ENCODE results near the gene ZHX3.
"Not testable (repeated sequence)": the region's sequence is repeated elsewhere in the genome, so short reads cannot be mapped to it uniquely, and the experiment has no call there.

Gene ZHX3

GRCh38 chr20:41330343-41330720 is 12.8 kb upstream of the ZHX3 start:
- DNase-seq, result no peak

- DNase-seq, result peak; percentile 25
These were observed 12.2 kb upstream of the ZHX3 start for GRCh38 chr20:41329435-41330342.

- DNase-seq, result no peak
These were observed 9.6 kb upstream of the ZHX3 start for GRCh38 chr20:41327178-41327577.

GRCh38 chr20:41320976-41321375 is 3.4 kb upstream of the ZHX3 start:
- no peak for DNase-seq

GRCh38 chr20:41320441-41320840 is 2.9 kb upstream of the ZHX3 start:
- DNase-seq, result no peak

GRCh38 chr20:41318271-41318649 is 729 bp upstream of the ZHX3 start:
- DNase-seq, result no peak

GRCh38 chr20:41316602-41317545 is 657 bp downstream of the ZHX3 start:
- DNase-seq, result no peak

GRCh38 chr20:41316051-41316450 is 1.5 kb downstream of the ZHX3 start:
- no peak for DNase-seq

- no peak for DNase-seq
These were observed 3.1 kb downstream of the ZHX3 start for GRCh38 chr20:41314386-41314785.

- DNase-seq, result not testable (repeated sequence)
These were observed 5.5 kb downstream of the ZHX3 start for GRCh38 chr20:41312009-41312408.

GRCh38 chr20:41309817-41310216 is 7.7 kb downstream of the ZHX3 start:
- no peak for DNase-seq

- no peak for DNase-seq
These were observed 8.7 kb downstream of the ZHX3 start for GRCh38 chr20:41308726-41309413.

GRCh38 chr20:41308290-41308711 is 9.2 kb downstream of the ZHX3 start:
- DNase-seq, result no peak

- DNase-seq, result no peak
These were observed 10.5 kb downstream of the ZHX3 start for GRCh38 chr20:41307021-41307420.

- no peak for DNase-seq
These were observed 11.3 kb downstream of the ZHX3 start for GRCh38 chr20:41306061-41306727.

GRCh38 chr20:41304424-41305079 is 13.0 kb downstream of the ZHX3 start:
- no peak for DNase-seq

GRCh38 chr20:41304002-41304401 is 13.5 kb downstream of the ZHX3 start:
- DNase-seq, result no peak

GRCh38 chr20:41300886-41301285 is 16.6 kb downstream of the ZHX3 start:
- no peak for DNase-seq

- no peak for DNase-seq
These were observed 17.1 kb downstream of the ZHX3 start for GRCh38 chr20:41300383-41300782.

- no peak for DNase-seq
These were observed 17.6 kb downstream of the ZHX3 start for GRCh38 chr20:41299899-41300298.

GRCh38 chr20:41293269-41294037 is 24.1 kb downstream of the ZHX3 start:
- DNase-seq, result no peak
